ENCODE measurements around the gene DENR.
"Not testable (repeated sequence)": the region's sequence is repeated elsewhere in the genome, so short reads cannot be mapped to it uniquely, and the experiment has no call there.

The DENR gene

GRCh38 chr12:122743895-122744525 is 8.6 kb upstream of the DENR start:
- DNase-seq, result no peak

- DNase-seq, result no peak
Observed at GRCh38 chr12:122747224-122748135, 5.1 kb upstream of the DENR start.

- peak; percentile 12 for DNase-seq
Observed at GRCh38 chr12:122749569-122750332, 2.9 kb upstream of the DENR start.

DNA sequence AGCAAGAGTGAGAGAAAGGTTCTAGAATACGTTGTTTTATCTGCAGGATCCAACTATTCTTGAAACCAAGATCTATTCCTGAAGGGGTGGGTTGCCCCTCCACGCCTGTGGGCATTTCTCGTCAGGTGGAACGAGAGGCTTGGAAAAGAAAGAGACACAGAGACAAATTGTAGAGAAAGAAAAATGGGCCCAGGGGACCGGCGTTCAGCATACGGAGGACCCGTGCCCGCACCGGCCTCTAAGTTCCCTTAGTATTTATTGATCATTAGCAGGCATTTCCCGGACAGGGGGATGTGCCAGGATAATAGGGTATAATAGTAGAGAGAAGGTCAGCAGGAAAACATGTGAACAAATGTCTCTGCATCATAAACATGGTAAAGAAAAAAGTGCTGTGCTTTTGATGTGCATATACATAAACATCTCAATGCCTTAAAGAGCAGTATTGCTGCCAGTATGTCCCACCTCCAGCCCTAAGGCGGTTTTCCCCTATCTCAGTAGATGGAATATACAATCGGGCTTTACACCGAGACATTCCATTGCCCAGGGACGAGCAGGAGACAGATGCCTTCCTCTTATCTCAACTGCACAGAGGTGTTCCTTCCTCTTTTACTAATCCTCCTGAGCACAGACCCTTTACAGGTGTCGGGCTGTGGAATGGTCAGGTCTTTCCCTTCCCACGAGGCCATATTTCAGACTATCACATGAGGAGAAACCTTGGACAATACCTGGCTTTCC is 1.7 kb upstream of the DENR start:
- not testable (repeated sequence) for DNase-seq

GRCh38 chr12:122753319-122753650 is 661 bp downstream of the DENR start:
- DNase-seq, result no peak

- no peak for DNase-seq
Observed at GRCh38 chr12:122754790-122755189, 2.2 kb downstream of the DENR start.

GRCh38 chr12:122757568-122757967 is 4.9 kb downstream of the DENR start:
- no peak for DNase-seq

DNA sequence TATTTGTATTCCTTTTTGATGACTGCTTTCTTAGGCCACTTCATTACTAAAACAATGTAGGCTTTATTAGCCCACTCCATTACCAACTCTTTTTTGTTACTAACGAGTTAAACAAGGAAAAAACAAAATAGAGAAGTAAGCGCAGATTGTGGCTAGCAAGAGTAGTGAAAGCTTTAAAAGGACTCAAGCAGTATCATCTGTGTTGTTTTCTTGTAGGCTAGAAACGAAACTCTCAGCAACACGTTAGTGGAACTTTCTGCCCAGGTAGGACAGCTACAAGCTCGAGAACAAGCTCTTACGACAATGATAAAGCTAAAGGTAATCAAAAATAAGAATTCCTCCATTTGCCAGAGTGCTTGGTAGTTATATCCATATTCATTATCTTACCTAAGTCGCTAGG is 32.9 kb downstream of the DENR start:
- no peak for DNase-seq

DNA sequence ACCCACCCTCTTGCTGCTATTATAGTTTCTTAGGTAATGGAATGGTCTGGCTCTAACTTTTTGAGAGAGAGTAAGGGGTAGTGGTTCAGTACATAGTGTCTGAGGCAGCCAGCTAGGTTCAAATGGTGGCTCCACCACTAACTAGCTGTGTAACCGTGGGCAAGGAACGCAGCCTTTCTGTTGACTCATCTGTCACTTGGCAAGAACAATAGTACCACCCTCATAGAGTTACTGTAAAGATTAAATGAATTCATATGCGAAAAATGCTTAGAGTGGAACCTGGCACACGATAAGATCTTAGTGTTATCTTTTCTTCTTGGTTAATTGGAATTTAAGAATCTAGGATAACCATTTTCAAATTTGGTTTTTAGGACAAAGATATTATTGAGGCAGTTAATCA is 35.8 kb downstream of the DENR start:
- no peak for DNase-seq

- no peak for DNase-seq
Observed at GRCh38 chr12:122789637-122790036, 37.0 kb downstream of the DENR start.

GRCh38 chr12:122790393-122791075 is 37.9 kb downstream of the DENR start:
- no peak for DNase-seq

DNA sequence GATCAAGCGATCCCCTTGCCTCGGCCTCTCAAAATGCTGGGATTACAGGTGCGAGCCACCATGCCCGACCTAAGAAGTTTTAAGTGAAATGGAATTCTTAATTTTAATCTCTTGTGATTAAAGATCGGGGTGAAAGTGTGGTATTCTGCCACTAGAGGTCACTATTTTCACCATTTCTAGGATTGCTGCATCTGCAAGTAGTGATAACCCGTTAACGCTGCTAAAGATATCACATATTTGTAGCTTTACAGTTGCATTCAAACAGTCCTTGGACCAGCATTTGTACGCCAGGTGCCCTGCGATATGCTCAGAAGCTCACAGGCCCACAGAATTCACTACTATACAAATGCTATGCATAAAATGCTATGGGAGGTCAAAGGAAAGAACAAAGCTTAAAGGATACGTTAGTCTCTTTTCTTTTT is 41.1 kb downstream of the DENR start:
- DNase-seq, result peak; percentile 42

DNA sequence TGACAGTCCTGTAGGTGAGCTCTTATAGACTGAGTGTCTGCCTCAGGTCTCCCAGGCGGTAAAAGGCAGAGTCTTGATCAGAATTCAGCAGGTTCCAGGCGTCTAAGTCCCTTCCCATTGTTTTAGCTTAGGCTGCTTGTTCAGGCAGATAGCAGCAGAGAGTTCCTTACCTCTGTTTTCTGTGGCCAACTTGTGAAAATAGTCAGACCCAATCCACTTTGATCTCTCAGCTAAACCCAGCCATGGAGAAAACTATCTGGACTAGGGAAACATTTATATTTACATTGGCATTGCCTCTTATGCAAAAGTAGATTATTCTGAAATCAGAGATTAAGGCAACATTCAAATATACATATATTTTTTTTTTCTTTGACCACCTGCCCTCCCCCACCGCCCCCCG is 43.2 kb downstream of the DENR start:
- DNase-seq, result no peak

- no peak for DNase-seq
Observed at GRCh38 chr12:122799641-122800243, 47.1 kb downstream of the DENR start.

- no peak for DNase-seq
Observed at GRCh38 chr12:122803937-122804336, 51.3 kb downstream of the DENR start.

GRCh38 chr12:122804957-122805356 is 52.3 kb downstream of the DENR start:
- not testable (repeated sequence) for DNase-seq

DNA sequence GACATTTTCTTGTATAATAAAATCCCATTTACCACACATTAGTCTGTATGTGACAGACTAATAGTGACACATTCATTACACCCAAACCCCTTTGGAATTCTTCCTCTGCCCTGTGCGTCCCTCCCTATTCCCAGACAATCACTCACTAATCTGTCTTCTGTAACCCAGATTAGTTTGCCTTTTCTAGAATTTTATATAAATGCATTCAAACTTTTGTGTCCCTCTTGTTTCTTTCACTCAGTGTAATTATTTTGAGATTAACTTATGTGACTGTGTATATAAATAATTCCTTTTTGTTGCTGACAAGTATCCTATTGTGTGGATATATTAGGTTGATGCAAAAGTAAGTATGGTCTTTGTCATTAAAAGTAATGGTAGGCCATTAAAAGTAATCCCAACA is 55.0 kb downstream of the DENR start:
- DNase-seq, result no peak

DNA sequence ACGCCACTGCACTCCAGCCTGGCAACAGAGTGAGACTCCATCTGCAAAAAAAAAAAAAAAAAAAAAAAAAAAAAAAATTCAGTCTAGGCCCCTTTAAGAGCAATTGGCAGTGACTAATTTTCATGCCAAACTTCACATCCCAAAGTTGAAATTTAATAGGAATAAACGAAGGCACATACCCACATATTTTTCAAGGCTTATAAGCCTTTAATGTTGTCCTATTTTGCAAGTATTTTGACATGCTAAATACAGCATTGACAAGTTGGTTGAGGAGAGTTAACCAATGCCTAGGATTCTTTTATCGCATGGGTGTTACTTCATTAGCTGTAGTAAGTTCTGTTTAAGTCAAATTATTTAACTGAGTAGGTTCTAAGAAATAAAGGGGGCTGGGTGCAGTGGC is 59.2 kb downstream of the DENR start:
- no peak for DNase-seq

- no peak for DNase-seq
Observed at GRCh38 chr12:122813310-122813713, 60.7 kb downstream of the DENR start.

- no peak for DNase-seq
Observed at GRCh38 chr12:122819209-122819785, 66.7 kb downstream of the DENR start.

GRCh38 chr12:122820138-122820537 is 67.5 kb downstream of the DENR start:
- no peak for DNase-seq
